K562 (cell line): ENCODE measurements around the gene SELENOF.

Source experiments
- CBX1 ChIP-seq: sonication (generic); IDR thresholded peaks from 2 replicates; pipeline ENCODE4 v1.6.1; 2016; ENCODE audit warnings: antibody characterized with exemption, low read depth, mild to moderate bottlenecking
- HDAC6 ChIP-seq: IDR thresholded peaks from 2 replicates; pipeline ENCODE4 v1.6.1; 2012; ENCODE audit warnings: low read depth, mild to moderate bottlenecking, control low read depth, inconsistent platforms, low read length, moderate library complexity
- NFIC ChIP-seq: fragments of 450-650 bp; IDR thresholded peaks from 2 replicates; pipeline ENCODE4 v1.6.1; 2017; ENCODE audit warnings: mild to moderate bottlenecking, inconsistent platforms
- PHF21A ChIP-seq: fragments of 450-650 bp; IDR thresholded peaks from 2 replicates; pipeline ENCODE4 v1.6.1; 2017; ENCODE audit warnings: low read depth, borderline replicate concordance
- SAFB2 ChIP-seq: fragments of 200-400 bp; formaldehyde crosslinking; IDR thresholded peaks from 2 replicates; pipeline ENCODE4 v1.6.1; 2018; ENCODE audit warnings: borderline replicate concordance, low read length, low read depth, moderate library complexity; ENCODE audit not compliant: severe bottlenecking
- TEAD4 ChIP-seq, 2 experiments: sonication (generic) in 1 of 2; formaldehyde crosslinking in 1 of 2; IDR thresholded peaks; 2 replicates each; pipeline versions ENCODE4 v1.6.1 to v1.8.0; 2012 to 2022; ENCODE audit warnings: borderline replicate concordance in 1 of 2, inconsistent platforms in 1 of 2, low read length in 1 of 2, mild to moderate bottlenecking in 1 of 2, missing genetic modification reagents in 1 of 2
- TF ChIP-seq, protein P1 (sequence below): fragments of 250-450 bp; sonication (Bioruptor Pico); IDR thresholded peaks from 2 replicates; pipeline ENCODE4 v1.5.0; 2021
- TF ChIP-seq, protein P2 (sequence below), 3 experiments: IDR thresholded peaks in 2 of 3; conservative IDR thresholded peaks in 1 of 3; 2 replicates each; pipeline ENCODE4 v1.5.1; 2011 to 2012; ENCODE audit warnings: low read length in 3 of 3, mild to moderate bottlenecking in 3 of 3, control low read depth in 2 of 3, improper control_type of control experiment in 1 of 3, inconsistent platforms in 1 of 3, low read depth in 1 of 3, mixed read lengths in 1 of 3, moderate library complexity in 1 of 3; ENCODE audit not compliant: insufficient read depth in 2 of 3
- TF ChIP-seq, protein P3 (sequence below): sonication (generic); formaldehyde crosslinking; IDR thresholded peaks from 2 replicates; pipeline ENCODE4 v1.5.0; 2020; ENCODE audit warnings: missing genetic modification reagents
- TF ChIP-seq, protein P4 (sequence below): sonication (generic); formaldehyde crosslinking; IDR thresholded peaks from 2 replicates; pipeline ENCODE4 v1.8.0; 2022; ENCODE audit warnings: mild to moderate bottlenecking, missing genetic modification reagents, borderline replicate concordance

DNA sequence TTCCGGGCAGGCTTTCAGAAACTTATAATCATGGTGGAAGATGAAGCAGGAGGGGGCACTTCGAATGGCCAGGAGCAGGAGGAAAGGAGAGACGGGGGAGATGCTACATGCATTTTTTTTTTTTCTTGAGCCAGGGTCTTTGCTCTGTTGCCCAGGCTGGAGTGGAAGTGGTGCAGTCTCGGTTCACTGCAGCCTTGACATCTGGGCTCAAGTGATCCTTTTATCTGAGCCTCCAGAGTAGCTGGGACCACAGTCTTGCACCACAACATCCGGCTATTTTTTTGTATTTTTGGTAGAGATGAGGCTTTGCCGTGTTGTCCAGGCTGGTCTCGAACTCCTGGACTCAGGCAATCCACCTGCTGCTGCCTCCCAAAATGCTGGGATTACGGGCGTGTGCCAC, 61.6 kb downstream of the SELENOF start:
- TF ChIP-seq CBX1 (no peak), PHF21A (no peak), NFIC (no peak), TEAD4 (IDR thresholded peaks at IDR 0.05; ENCODE audit: low read length) (no peak), TEAD4 (CRISPR knock-in tag; IDR thresholded peaks at IDR 0.05; ENCODE audit: borderline replicate concordance) (no peak), SAFB2 (no peak), HDAC6 (no peak)
- TF ChIP-seq, protein P1, sequence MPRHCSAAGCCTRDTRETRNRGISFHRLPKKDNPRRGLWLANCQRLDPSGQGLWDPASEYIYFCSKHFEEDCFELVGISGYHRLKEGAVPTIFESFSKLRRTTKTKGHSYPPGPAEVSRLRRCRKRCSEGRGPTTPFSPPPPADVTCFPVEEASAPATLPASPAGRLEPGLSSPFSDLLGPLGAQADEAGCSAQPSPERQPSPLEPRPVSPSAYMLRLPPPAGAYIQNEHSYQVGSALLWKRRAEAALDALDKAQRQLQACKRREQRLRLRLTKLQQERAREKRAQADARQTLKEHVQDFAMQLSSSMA (CRISPR knock-in tag): no peak
- TF ChIP-seq, protein P2, sequence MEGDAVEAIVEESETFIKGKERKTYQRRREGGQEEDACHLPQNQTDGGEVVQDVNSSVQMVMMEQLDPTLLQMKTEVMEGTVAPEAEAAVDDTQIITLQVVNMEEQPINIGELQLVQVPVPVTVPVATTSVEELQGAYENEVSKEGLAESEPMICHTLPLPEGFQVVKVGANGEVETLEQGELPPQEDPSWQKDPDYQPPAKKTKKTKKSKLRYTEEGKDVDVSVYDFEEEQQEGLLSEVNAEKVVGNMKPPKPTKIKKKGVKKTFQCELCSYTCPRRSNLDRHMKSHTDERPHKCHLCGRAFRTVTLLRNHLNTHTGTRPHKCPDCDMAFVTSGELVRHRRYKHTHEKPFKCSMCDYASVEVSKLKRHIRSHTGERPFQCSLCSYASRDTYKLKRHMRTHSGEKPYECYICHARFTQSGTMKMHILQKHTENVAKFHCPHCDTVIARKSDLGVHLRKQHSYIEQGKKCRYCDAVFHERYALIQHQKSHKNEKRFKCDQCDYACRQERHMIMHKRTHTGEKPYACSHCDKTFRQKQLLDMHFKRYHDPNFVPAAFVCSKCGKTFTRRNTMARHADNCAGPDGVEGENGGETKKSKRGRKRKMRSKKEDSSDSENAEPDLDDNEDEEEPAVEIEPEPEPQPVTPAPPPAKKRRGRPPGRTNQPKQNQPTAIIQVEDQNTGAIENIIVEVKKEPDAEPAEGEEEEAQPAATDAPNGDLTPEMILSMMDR (IDR thresholded peaks at IDR 0.05 in 2 of 3, conservative IDR thresholded peaks at IDR 0.05 in 1 of 3; ENCODE audit: insufficient read depth in 2 of 3, low read depth in 1 of 3, low read length in 3 of 3): no peak
- TF ChIP-seq, protein P3, sequence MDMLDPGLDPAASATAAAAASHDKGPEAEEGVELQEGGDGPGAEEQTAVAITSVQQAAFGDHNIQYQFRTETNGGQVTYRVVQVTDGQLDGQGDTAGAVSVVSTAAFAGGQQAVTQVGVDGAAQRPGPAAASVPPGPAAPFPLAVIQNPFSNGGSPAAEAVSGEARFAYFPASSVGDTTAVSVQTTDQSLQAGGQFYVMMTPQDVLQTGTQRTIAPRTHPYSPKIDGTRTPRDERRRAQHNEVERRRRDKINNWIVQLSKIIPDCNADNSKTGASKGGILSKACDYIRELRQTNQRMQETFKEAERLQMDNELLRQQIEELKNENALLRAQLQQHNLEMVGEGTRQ (CRISPR knock-in tag): no peak
- TF ChIP-seq, protein P4, sequence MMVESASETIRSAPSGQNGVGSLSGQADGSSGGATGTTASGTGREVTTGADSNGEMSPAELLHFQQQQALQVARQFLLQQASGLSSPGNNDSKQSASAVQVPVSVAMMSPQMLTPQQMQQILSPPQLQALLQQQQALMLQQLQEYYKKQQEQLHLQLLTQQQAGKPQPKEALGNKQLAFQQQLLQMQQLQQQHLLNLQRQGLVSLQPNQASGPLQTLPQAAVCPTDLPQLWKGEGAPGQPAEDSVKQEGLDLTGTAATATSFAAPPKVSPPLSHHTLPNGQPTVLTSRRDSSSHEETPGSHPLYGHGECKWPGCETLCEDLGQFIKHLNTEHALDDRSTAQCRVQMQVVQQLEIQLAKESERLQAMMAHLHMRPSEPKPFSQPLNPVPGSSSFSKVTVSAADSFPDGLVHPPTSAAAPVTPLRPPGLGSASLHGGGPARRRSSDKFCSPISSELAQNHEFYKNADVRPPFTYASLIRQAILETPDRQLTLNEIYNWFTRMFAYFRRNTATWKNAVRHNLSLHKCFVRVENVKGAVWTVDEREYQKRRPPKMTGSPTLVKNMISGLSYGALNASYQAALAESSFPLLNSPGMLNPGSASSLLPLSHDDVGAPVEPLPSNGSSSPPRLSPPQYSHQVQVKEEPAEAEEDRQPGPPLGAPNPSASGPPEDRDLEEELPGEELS: no peak
